GM18519 (cell line): ENCODE results near the gene CACTIN.

Source experiments
- ATAC-seq: cut with Tn5 transposase; IDR thresholded peaks from one replicate; pipeline ENCODE4 v1.9.1; 2021; ENCODE audit warnings: mild to moderate bottlenecking, moderate library complexity; ENCODE audit not compliant: unreplicated experiment, low FRiP score

CACTIN gene

GRCh38 chr19:3613818-3614661 is 12.6 kb downstream of the CACTIN start:
- ATAC-seq, result no peak

GRCh38 chr19:3612901-3613741 is 13.5 kb downstream of the CACTIN start:
- ATAC-seq, result no peak

DNA sequence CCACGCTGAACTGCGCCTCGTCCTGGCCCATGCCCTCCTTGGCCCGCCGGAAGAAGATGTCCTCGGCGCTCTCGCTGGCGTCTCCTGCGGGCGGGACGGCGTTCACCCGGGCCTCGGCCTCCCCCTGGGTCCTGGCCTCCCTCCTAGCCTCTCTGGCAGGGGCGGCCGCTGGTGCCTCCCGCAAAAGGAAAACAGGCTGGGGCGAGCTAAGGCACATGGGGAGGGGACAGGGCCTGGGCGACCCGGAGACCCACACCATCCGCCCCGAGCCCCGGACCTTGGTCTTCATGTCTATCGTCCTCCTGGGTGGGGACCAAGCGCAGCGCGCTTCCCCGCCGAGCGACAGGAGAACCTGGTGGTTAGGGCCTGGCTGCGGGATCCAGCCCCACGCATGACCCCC is 14.3 kb downstream of the CACTIN start:
- no peak for ATAC-seq

DNA sequence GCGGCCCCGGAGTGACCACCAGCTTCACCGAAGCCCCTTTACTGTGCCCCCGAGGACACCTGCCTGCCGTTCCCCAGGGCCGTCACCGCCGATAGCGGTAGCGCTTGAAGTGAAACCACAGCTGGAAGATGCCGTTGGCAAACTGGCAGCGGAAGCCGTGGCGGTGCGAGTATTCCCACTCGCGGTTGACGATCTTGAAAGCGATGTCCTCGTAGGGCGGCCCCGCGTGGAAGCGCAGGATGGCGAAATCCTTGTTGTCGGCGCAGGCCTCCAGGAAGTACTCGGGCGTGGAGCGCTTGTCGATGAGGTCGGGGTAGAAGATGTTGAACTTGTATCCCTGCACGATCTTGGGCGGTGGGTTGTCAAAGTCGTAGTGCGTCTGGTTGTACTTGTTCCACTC is 14.7 kb downstream of the CACTIN start:
- no peak for ATAC-seq

GRCh38 chr19:3610745-3611717 is 15.6 kb downstream of the CACTIN start:
- no peak for ATAC-seq

DNA sequence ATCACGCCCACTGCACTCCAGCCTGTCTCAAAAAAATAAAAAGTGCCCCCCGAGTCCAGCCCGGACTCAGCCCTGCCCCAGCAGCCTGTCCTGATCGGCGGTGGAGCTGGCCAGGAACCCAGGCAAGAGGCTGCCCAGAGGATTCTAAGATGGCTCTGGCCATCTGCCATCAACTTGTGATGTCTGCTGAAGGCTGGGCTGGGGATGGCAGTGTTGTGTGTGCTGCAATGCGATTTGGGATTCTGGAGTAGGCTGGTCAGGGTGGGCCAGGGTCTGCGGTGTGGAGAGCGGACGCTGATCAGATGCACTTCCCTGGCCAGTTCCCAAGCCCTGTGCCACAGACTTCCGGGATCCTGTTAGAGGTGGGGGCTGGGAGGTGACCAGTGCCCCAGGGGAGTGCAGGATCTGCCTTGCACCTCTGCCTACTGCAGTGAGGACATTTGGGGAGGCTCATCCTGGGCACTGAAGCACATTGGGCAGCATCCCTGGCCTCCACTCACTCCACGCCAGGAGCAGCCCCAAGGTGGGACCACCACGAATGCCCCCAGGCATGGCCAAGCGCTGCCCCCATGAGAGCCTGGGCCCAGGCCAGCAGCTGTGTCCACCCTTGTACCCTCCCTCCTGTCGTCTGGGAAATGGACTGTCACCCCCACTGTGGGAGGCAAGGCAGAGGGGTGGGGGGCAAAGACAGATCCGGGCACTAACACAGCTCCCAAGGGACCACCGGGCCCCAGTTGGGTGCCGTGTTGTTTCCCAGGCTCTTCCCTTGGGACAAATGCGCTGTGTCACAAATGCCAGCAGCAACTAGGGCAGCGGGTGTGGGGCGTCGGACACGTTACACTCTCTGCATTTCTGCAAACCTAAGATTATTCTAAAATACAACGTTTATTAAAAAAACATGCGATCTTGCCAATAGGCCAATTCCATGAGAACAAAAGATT is 16.5 kb downstream of the CACTIN start:
- ATAC-seq, result no peak

- ATAC-seq, result no peak
Observed at GRCh38 chr19:3608750-3609322, 17.8 kb downstream of the CACTIN start.

DNA sequence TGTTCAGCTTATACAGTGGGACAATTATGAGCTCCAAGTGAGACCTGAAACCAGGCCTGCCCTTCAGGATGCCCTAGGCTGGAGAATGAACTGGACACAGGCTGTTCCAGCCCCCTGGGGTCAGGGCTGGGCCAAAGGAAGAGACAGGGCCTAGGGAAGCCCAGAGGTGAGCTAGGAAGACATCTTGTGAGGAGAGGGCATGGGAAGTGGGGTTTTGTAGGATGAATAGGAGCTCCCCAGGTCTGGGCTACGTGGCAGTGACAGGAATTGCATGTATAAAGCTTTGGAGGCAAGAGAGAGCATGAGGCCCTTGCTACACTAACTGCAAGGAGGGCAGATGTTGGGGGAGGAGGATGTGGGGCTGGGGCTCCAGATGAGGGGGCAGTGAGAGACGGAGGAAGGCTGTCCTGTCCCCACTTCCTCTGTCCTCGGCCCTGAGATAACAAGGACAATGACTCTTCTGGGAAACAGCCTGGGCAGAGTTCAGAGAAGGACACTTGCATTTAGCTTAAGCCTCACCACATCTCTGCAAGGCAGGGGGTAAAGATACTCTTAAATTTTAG is 18.4 kb downstream of the CACTIN start:
- no peak for ATAC-seq

DNA sequence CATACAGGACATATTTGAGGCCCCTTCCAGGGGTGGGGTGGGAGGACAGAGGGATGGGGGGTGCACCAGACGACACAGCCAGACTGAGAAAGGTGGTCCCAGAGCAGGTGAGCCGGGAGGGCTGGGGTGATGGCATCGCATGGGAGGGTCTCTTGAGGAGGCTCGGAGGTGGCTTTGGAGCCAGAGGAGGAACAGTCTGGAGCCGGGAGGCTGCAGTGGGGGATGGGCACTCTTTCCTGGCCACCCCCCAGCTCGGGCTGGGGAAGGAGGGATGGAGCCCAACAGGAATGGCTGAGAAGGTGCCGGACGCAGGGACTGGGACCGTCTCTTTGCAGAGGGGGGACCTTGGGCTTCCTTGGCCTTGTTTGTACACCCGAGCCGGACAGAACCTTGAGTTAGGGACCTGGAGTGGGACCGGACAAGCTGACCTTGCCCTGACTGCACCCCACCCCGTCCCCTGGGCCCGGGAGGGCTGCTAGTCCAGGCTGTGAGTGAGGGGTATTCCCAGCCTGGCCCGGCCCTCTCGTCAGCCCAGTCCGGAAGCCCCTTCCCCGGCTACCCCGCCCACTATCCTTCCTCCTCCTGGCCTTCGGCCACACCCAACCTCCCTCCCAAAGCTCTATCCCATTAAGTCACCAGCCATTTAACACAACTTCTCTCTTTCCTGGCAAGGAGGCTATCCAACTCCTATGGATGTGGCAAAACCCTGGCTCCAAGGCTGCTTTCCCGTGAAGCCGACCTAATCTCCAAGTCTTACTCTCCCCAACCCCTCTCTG is 19.1 kb downstream of the CACTIN start:
- no peak for ATAC-seq

DNA sequence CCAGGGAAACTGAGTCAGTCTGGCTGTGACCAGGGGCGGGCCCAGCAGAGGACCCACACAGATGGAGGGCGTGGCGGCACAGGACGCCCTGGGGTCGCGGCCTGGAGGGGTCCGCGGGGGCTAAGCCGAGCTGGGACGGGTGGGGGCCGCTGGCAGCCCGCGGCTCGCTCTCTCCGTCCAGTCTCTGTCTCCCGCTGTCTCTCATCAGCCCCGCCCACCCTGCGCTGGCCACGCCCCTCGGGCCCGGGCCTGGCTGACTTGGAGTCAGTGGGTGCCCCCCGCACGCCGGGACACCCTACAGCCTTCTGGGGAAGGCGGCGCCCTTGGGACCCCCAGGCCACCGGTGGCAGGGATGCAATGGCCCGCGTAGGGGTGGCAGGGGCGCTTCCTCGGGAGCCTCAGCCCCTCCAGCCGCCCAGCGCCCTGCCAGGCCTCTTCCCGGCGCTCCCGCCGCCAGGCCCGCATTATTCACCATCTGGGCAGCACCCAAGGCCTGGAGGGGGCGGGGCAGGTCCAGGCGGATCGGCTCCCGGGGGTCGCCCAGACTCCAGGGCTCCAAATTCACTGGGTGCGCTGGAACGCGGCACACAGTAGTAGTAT is 19.8 kb downstream of the CACTIN start, which contains the start of gene TBXA2R:
Gene TBXA2R (minus strand): TSS at position 186 of the 600 bp plus-strand sequence. CDS start 6,241 bp downstream, outside the sequence.
- ATAC-seq, result no peak

DNA sequence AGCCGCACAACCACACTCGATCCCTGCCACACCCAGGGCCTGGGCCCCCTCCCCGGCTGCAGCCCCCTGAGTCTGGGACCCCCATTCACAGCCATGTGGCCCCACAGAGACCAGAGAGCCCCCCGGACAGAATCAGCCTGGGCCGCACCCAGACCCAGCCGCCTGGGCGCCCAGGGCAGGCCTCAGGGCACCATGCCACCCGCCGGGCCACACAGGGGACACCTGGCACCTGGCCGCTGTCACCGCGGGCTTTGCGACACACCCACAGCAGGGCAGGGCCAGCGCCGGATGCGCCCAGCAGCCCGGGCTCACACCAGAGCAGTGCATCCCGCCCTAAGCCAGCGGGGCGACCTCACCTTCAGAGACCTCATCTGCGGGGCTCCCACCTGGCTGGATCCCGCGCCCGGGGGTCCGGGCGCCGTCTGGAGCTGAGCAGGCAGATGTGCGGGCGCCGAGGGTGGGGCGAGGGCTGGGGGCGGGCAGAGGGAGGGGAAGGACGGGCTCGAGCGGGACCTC is 20.4 kb downstream of the CACTIN start:
- no peak for ATAC-seq

GRCh38 chr19:3605770-3606169 is 20.8 kb downstream of the CACTIN start:
- no peak for ATAC-seq

DNA sequence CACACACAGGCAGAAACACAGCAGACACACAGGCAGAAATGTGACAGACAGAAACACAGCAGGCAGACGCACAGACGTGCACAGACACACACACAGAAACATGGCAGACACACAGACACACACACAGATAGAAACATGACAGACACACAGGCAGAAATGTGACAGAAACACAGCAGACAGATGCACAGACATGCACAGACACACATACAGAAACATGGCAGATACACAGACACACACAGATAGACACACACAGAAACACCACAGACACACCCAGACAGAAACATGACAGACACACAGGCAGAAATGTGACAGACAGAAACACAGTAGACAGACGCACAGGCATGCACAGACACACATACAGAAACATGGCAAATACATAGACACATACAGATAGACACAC is 21.2 kb downstream of the CACTIN start:
- no peak for ATAC-seq

DNA sequence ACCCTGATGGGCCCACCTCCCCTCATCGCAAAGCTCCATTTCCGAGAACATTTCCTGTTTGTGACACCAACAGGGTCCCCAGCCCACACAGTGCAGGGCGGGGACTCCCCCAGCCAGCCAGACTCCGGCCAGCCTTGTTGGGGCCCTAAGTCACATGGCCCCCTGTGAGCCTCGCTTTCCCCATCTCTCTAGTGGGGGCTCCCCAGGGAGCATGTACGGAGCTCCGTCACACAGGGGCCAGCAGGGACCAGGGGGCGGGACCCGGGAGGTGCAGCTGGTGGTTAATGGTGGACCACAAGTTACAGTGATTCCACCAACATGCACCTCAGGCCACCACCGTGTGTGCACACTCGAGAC is 21.6 kb downstream of the CACTIN start:
- no peak for ATAC-seq

- no peak for ATAC-seq
Observed at GRCh38 chr19:3604227-3604986, 22.2 kb downstream of the CACTIN start.

- no peak for ATAC-seq
Observed at GRCh38 chr19:3603121-3603811, 23.3 kb downstream of the CACTIN start.
